Erythroblast (primary cell): ENCODE measurements around the gene ARID1B.

Experiments
- DNase-seq, 2 experiments: peaks; one replicate each; lab custom pipeline; 2025; lab: John Stamatoyannopoulos, UW
- GATA1 ChIP-seq: IDR thresholded peaks from 2 replicates; pipeline ENCODE4 v1.6.1; 2011; ENCODE audit warnings: low read depth, mild to moderate bottlenecking, control low read depth, low read length, moderate library complexity
- POLR2A ChIP-seq: IDR thresholded peaks from 2 replicates; pipeline ENCODE4 v1.6.1; 2011; ENCODE audit warnings: mild to moderate bottlenecking, low read length

ARID1B gene

DNA sequence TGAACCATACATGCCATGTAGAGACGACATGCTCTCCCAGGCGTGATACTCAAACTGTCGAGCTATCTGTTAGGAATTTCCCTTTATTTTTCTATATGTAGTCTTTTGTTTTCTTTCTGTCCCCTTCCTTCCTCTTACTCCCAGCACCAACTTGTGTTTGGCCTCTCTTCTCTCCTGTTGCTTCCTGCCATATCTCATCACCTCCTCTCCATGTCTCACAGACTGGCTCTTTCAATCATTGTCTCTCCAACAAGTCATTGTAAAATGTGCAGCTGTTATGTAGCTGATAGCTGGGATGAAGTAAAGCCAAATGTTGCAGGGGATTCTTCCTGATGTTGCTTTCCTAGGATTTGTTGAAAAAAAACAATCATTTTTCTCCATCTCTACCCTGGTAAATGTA lies 311.7 kb downstream of the ARID1B start:
- TF ChIP-seq GATA1 = no peak
- no peak for TF ChIP-seq POLR2A
- no peak for DNase-seq

DNA sequence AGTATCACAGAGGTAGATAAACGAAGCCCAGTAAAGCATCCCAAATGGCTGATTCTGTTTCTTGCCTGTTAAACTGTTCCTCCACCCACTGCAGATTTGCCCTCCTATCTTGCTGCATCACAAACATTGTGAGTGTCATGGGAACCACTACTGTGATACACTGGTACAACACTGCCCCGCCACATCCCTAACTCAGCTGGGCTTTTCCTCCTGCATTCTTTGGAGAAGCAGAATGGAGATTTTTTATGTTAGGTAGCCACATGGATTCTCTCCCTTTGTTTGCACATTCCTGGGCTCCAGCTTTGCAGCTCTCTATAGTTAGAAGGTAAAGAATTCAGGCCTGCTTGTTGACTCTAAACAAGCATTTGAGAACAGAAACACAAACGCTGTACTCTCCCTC lies 312.1 kb downstream of the ARID1B start:
- peak in 1 of 2 experiments; percentile 8 for DNase-seq

DNA sequence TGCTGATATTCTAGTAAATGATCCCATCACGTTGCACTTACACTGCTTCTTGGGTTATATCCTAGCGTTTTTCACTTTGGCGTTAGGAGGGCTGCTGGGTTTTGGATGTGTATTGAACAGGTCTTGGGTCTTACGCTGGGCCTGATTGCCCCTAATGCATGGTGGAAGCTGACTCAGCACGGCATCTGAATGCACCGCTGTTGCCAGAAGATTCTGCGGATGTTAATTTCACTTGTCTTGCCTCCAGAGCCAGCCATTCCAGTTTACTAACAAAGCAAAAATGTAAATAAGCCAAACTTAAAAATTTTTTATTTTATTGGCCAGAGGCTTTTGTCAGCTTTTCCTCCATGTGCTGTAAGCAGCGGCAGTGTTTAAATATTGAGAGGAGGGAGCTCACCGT lies 312.7 kb downstream of the ARID1B start:
- no peak for DNase-seq
- no peak for TF ChIP-seq GATA1
- TF ChIP-seq POLR2A = no peak

More for the DNA sequence above, 312.1 kb downstream of the ARID1B start:
- no peak for TF ChIP-seq GATA1
- TF ChIP-seq POLR2A = no peak

DNA sequence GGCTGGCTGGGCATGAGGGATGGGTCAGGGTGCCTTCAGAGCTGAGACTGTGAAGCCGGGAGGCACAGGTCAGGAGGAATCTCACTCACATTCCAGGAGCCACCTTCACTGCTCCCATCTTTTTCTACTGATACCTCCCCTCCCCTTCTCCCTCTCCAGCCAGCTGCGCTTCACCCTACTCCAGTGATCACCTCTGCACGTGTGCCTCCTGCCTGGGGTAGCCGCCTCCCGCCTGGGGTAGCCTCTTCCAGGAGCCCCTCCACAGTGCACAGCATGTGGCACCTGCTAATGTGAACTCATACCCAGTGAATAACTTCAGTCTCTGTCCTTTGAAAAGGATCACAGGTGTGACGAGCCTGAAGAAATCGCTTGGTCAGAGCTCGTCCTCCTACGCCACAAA lies 313.6 kb downstream of the ARID1B start:
- no peak for DNase-seq
- no peak for TF ChIP-seq POLR2A
- no peak for TF ChIP-seq GATA1

DNA sequence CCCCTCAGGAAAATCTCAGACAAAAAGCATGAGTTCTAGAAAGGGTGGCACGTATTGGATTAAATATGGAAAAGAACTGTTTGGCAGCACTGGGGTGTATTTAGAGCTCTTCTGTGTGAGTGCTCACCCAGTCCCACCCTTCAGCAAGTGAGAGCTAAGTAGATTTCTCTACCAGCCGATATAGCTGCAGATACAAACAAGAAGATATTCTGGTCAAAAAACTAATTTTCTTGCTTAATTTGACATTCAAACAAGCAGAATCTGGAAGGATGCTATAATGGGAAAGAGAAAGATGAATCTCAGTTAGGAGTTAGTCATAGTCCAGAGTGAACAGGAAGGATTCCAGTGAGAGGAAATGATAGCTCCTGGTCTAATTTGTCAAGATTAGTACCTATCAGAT lies 314.1 kb downstream of the ARID1B start:
- TF ChIP-seq POLR2A = no peak
- no peak for TF ChIP-seq GATA1
- DNase-seq = no peak

DNA sequence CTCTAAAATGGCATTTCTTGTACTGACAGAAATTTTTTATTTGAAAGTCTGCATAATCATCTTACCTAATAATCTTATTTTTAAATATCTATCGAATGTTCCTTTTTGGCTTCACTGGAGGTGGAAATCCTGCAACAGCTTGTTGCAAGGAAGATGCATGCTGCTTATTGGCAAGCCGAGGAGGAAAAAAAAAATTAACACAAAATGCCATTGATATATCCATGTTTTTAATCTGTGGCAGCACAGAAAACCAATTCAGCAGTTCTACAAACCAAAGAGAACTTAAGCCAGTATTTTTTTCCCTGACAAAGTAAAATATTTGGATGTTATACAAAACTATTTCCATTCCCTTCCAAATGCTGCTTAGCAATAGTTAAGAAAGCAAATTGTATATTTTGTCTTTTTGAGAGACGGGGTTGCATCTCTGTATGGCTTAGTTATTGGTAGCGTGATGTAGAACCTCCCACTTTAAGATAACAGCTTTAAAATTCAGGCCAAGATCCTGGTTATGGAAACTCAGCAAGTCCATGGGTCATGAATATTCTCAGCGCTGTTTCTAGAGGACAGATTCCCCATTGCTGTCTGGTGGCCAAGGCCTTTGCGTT lies 314.8 kb downstream of the ARID1B start:
- no peak for TF ChIP-seq GATA1
- TF ChIP-seq POLR2A = no peak
- no peak for DNase-seq

DNA sequence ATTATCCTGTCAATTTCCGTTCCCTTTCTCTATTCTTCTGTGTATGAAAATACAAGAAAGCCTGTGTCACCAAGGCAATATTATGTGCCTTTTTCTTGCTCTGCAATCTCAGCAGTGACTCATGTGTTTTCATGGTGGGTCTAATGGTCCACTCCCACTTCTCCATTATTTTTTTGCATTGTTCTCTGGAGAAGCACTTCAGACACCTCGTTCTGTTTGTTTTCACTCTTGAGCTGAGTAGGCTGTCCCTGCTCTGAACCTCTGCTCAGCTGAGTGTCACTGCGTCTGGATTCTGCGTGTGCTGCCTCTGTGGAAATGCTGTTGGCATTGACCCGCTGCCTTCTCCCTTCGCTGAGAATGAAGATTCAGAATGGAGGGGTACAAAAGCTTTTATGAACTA lies 315.6 kb downstream of the ARID1B start:
- no peak for DNase-seq
- TF ChIP-seq GATA1 (no peak), POLR2A (no peak)

DNA sequence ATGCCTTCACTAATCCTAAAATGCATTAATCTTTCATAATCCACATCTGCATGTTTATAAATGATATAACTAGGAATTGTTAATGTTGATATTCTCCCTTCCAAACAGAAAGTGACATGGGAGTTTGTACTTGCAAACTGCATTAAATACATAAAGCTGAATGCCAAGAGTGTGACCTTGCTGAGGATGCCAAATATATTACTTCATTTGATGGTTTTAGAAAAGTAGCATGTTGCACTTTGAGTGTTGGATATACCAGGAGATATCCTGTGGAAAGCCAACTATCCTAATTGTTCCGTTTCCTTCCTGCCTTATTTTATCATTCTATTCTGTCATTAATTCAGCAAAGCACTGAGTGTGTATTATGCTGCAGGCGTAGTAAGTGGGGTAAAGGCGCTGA lies 316.4 kb downstream of the ARID1B start:
- TF ChIP-seq POLR2A (no peak), GATA1 (no peak)
- no peak for DNase-seq

DNA sequence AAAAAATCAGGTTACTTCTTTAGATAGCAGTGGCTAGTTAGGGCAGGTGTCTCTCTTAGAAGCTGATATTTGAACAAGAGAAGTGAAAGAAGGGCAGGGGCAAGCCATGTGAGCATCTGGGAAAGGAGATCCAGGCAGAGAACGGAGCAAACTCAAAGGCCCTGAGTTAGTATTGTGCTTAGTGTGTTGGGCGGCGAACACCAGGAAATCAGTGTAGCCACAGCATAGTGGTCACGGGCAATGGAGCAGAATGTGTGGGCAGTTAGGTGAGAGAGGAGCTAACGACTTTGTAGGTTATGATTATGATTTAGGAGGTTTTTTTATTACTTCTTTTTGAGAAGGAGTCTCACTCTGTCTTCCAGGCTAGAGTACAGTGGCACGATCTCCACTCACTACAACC lies 316.9 kb downstream of the ARID1B start:
- TF ChIP-seq POLR2A = no peak
- DNase-seq = no peak

DNA sequence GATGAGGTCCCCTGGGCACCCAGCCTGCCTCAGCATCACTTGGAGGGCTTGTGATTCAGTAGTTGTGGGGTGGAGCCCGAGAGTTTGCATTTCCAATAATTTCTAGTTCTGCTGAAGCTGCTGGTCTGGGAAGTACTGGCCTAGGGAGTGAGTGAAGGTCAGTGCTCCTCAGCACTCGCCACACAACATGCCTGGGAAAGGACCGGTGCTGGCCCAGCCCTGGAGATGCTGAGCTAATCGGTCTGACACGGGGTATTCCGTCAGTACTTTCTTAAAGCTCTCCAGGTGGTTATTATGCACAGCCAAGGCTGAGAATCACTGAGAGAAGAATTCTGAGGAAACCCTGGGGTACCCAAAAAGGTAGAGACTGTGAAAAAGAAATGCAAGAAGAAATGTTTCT lies 317.9 kb downstream of the ARID1B start:
- TF ChIP-seq POLR2A (no peak), GATA1 (no peak)
- no peak for DNase-seq

DNA sequence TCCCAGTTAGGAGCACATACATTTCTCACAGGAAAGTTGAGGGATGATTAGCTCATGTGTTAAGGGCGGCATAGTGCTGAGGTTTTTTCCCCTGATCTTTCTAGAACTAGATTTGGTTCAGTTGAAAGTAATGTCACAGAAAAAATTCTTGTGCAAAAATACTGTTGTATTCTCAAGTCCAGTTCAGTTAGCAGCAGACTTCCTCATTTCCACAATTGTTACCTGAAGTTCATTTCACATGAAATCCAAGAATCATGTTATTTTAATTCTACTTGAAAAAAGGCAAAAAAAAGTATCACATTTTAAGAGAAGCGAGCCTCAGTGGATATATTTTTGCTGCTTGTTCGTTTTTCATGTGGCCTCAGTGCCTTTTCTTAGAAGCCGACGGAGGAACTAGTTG lies 318.4 kb downstream of the ARID1B start:
- no peak for DNase-seq
- TF ChIP-seq GATA1 = no peak
- no peak for TF ChIP-seq POLR2A

DNA sequence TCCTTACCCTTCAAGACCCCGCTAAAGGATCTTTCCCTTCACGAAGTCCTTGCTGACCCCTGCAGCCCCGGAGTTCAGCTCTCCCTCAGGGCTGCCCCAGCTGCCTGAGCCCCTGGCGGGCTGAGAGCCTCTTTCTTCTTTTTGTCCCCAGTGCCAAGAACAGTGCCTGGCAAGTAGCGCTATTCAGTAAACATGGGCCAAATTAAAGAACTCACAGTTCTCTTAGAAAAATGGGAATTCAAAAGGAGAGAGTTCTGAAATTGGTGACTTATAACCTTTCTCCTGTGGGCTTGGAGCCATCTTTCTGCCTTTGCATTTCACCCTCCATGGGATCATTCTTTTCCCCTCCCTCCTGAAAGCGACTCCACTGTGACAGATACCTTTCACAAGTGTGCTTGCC lies 318.9 kb downstream of the ARID1B start:
- DNase-seq = no peak
- TF ChIP-seq GATA1 (no peak), POLR2A (no peak)

DNA sequence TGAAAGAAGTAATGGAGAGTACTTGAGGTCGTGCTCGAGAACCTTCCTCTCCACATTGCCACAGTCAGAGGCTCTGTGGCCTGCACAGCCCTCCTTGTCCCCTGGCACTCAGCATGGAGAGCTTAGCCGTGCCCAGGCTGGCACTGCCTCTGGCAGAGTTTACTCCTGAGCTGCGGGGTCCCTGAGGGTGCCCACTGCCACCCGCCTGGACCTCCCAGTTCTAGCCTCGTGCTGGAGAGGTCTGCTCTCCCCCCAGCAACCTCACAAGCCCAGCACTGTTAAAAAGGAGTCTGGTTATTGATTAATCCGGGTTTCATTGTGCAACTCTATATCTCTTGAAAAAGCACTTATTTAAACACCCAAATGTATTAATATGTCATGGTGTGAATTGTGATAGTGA lies 319.3 kb downstream of the ARID1B start:
- TF ChIP-seq GATA1 (no peak), POLR2A (no peak)
- no peak for DNase-seq

DNA sequence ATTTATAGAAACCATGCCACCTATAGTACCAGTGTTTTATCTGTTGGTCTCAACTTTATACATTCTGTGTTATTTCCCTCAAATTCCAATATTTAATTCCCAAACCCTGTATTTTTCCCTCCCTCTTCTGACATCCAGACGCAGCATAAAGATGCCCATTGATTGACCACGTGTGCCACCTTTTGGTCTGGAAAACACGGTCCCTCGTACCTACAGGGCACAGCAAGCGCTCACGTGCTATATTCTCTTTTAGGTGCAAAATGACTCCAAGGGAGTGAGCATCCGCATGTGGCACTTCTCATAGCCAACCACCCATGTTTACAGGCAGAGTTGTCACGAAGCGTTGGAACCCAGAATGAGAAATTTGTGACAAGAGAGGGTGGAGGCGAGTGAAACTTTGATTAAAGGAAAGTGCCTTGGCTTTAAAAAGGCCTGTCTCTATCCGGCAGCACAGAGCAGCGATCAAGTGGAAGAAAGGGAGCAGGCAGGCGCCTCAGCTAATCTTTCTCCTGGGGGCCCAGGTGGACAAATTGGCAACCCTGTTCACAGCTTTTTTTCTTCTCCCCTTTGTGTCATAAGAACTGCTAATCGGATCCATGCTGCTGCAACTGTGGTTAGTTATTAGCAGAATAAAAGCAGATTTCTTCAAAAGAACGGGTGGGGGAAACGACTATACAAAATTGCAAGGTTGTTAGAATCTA lies 320.2 kb downstream of the ARID1B start:
- TF ChIP-seq GATA1 (no peak), POLR2A (no peak)
- no peak for DNase-seq

DNA sequence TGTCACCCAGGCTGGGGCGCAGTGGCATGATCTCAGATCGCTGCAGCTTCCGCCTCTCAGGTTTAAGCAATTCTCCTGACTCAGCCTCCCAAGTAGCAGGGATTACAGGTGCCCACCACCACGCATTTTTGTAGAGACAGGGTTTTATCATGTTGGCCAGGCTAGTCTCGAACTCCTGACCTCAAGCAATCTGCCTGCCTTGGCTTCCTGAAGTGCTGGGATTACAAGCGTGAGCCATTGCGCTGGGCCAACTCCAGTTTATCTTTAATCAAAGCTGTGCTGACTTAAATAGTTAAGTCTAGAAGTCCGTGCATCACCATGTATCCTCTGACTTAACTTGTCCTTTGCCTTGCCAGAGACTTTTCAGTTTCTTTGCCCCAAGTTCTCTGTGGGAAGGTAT lies 321.8 kb downstream of the ARID1B start:
- no peak for TF ChIP-seq GATA1
- TF ChIP-seq POLR2A = no peak
- DNase-seq = no peak
